GM18861 (cell line): Measurements from ENCODE around the gene AMACR.
"Not testable (repeated sequence)": the region's sequence is repeated elsewhere in the genome, so short reads cannot be mapped to it uniquely, and the experiment has no call there.

Source experiments
- ATAC-seq: cut with Tn5 transposase; IDR thresholded peaks from one replicate; pipeline ENCODE4 v1.9.1; 2021; ENCODE audit not compliant: unreplicated experiment

Gene AMACR

GRCh38 chr5:34038390-34038789 lies 30.5 kb upstream of the AMACR start:
- ATAC-seq, result no peak

GRCh38 chr5:34037726-34038125 lies 29.9 kb upstream of the AMACR start:
- no peak for ATAC-seq

- ATAC-seq, result no peak
Measured at GRCh38 chr5:34035756-34036155, 27.9 kb upstream of the AMACR start.

GRCh38 chr5:34034534-34035327 lies 26.9 kb upstream of the AMACR start:
- peak; percentile 94 for ATAC-seq

GRCh38 chr5:34031966-34032365 lies 24.1 kb upstream of the AMACR start:
- ATAC-seq, result no peak

- ATAC-seq, result no peak
Measured at GRCh38 chr5:34031117-34031516, 23.3 kb upstream of the AMACR start.

- ATAC-seq, result not testable (repeated sequence)
Measured at GRCh38 chr5:34030585-34030984, 22.7 kb upstream of the AMACR start.

GRCh38 chr5:34030048-34030447 lies 22.2 kb upstream of the AMACR start:
- no peak for ATAC-seq

GRCh38 chr5:34028349-34028748 lies 20.5 kb upstream of the AMACR start:
- no peak for ATAC-seq

- ATAC-seq, result no peak
Measured at GRCh38 chr5:34026089-34026761, 18.4 kb upstream of the AMACR start.

- ATAC-seq, result peak; percentile 95
Measured at GRCh38 chr5:34022121-34022705, 14.4 kb upstream of the AMACR start.

- ATAC-seq, result no peak
Measured at GRCh38 chr5:34021334-34021733, 13.5 kb upstream of the AMACR start.

GRCh38 chr5:34020726-34021125 lies 12.9 kb upstream of the AMACR start:
- ATAC-seq, result no peak

GRCh38 chr5:34017254-34017653 lies 9.4 kb upstream of the AMACR start:
- no peak for ATAC-seq

- ATAC-seq, result no peak
Measured at GRCh38 chr5:34016750-34017149, 8.9 kb upstream of the AMACR start.

- no peak for ATAC-seq
Measured at GRCh38 chr5:34016222-34016621, 8.4 kb upstream of the AMACR start.

- ATAC-seq, result no peak
Measured at GRCh38 chr5:34015120-34015822, 7.4 kb upstream of the AMACR start.

- ATAC-seq, result no peak
Measured at GRCh38 chr5:34014626-34015025, 6.8 kb upstream of the AMACR start.

GRCh38 chr5:34013547-34013946 lies 5.7 kb upstream of the AMACR start:
- ATAC-seq, result no peak

GRCh38 chr5:34012791-34013190 lies 4.9 kb upstream of the AMACR start:
- no peak for ATAC-seq

GRCh38 chr5:34011536-34011935 lies 3.7 kb upstream of the AMACR start:
- no peak for ATAC-seq

- not testable (repeated sequence) for ATAC-seq
Measured at GRCh38 chr5:34010146-34010545, 2.3 kb upstream of the AMACR start.
